ENCODE measurements around the gene LUC7L2. TPM values are rescaled to one million over a fixed set of nuclear protein-coding genes. Genes with fewer than 3 reads are reported as not detected.

LUC7L2 gene
- total and polyA plus RNA-seq, 9 of the 15 experiments (the other 6 are each of a cell fraction or from before 2014, with no cell fraction given) = 56.1 to 207 (median 141) TPM

- no peak for TF ChIP-seq E2F1 (CRISPR knock-in tag; IDR thresholded peaks at IDR 0.05)
- TF ChIP-seq THRA (IDR thresholded peaks at IDR 0.05) = no peak
- TF ChIP-seq GTF2B (IDR thresholded peaks at IDR 0.05; ENCODE audit: extremely low read depth, insufficient read length) = no peak
- TF ChIP-seq EHMT2 (IDR thresholded peaks at IDR 0.05) = no peak
- peak; percentile 48; the same call in 1 of the 2 replicates for TF ChIP-seq NFE2 (IDR thresholded peaks at IDR 0.05; ENCODE audit: low read depth)
- no peak for TF ChIP-seq THRB (CRISPR knock-in tag; conservative IDR thresholded peaks at IDR 0.05)
- TF ChIP-seq DMBX1 (CRISPR knock-in tag; IDR thresholded peaks at IDR 0.05; ENCODE audit: borderline replicate concordance) = no peak
- TF ChIP-seq MTA2 (IDR thresholded peaks at IDR 0.05; ENCODE audit: low read depth) = no peak
- no peak for TF ChIP-seq ZSCAN32 (CRISPR knock-in tag; IDR thresholded peaks at IDR 0.05)
- TF ChIP-seq MGA (IDR thresholded peaks at IDR 0.05) = peak; percentile 80
- peak; percentile 25; the same call in 1 of the 2 replicates for TF ChIP-seq RBFOX2 (IDR thresholded peaks at IDR 0.05; ENCODE audit: low read depth, low read length)
Measured at GRCh38 chr7:139360210-139360947, 685 bp downstream of the LUC7L2 start (continued).
